Upper lobe of right lung (tissue), 1 donor: Measurements from ENCODE around the gene CC2D1A. TPM values are rescaled to one million over a fixed set of nuclear protein-coding genes. Genes with fewer than 3 reads are reported as not detected.
"Not testable (repeated sequence)": the region's sequence is repeated elsewhere in the genome, so short reads cannot be mapped to it uniquely, and the experiment has no call there.

Source experiments
- ATAC-seq: fragments of 200-7000 bp; cut with Tn5 transposase; one replicate; pipeline ENCODE4 v1.9.1; 2020; ENCODE audit warnings: mild to moderate bottlenecking, moderate library complexity
- DNase-seq: peaks from one replicate; pipeline ENCODE4 v3.0.0-alpha.2; 2020
- H3K27ac ChIP-seq: fragments of 200-600 bp; one replicate; pipeline ENCODE4 v1.8.0; 2022
- H3K27me3 ChIP-seq: fragments of 200-600 bp; one replicate; pipeline ENCODE4 v1.8.0; 2022; ENCODE audit warnings: mild to moderate bottlenecking
- H3K36me3 ChIP-seq: fragments of 200-600 bp; one replicate; pipeline ENCODE4 v1.8.0; 2022
- H3K4me1 ChIP-seq: fragments of 200-600 bp; one replicate; pipeline ENCODE4 v1.8.0; 2022
- H3K4me3 ChIP-seq: fragments of 200-600 bp; one replicate; pipeline ENCODE4 v1.8.0; 2022; ENCODE audit warnings: mild to moderate bottlenecking
- H3K9me3 ChIP-seq: fragments of 200-600 bp; one replicate; pipeline ENCODE4 v1.8.0; 2022
- CTCF ChIP-seq: fragments of 200-600 bp; IDR thresholded peaks from one replicate; pipeline ENCODE4 v1.8.0; 2022; ENCODE audit warnings: antibody characterized with exemption
- intact Hi-C: fragments of 100-400 bp; cut with DNase I; formaldehyde crosslinking; loops from one replicate; pipeline ENCODE4 v1.11.0; 2022
- total RNA-seq: library from RNA; stranded (reverse); fragmentation: NEBNext Ultra II Directional; extraction: Animal tissue kit (Norgen Biotek cat#: 25700); gene quantifications from one replicate; pipeline ENCODE4 v1.2.1, GENCODE V29; 2021
- donor health status: DM: no; HTN: yes; CAD: no; lungs with severe emphysema.

Gene CC2D1A
- total RNA-seq, 1 donor from 2014 or later, result 28.9 TPM

- no peak for TF ChIP-seq CTCF
- Histone ChIP-seq H3K9me3 (no peaks in the 10 kb centered on the region), H3K36me3 (peaks cover 55% of the 10 kb centered on the region), H3K27ac (no peak overlapping the region), H3K4me1 (no peaks in the 10 kb centered on the region), H3K27me3 (no peaks in the 10 kb centered on the region), H3K4me3 (no peak overlapping the region)
- ATAC-seq (no peak), DNase-seq (no peak)
- intact Hi-C loops, result no loop called here
These were observed 60.1 kb downstream of the CC2D1A start for GRCh38 chr19:13965926-13966683.

GRCh38 chr19:13966684-13967128, 60.7 kb downstream of the CC2D1A start:
- ATAC-seq, result no peak

GRCh38 chr19:13967206-13967605, 61.2 kb downstream of the CC2D1A start:
- H3K27ac ChIP-seq, H3K4me1 ChIP-seq, intact Hi-C loops, H3K4me3 ChIP-seq, H3K27me3 ChIP-seq, H3K9me3 ChIP-seq, ATAC-seq, DNase-seq: not testable (repeated sequence)
- peaks cover 58% of the 10 kb centered on the region for H3K36me3 ChIP-seq

More at GRCh38 chr19:13966684-13967128, 60.7 kb downstream of the CC2D1A start:
- Histone ChIP-seq H3K4me3 (no peak overlapping the region), H3K27me3 (no peaks in the 10 kb centered on the region), H3K36me3 (peaks cover 56% of the 10 kb centered on the region), H3K27ac (no peak overlapping the region), H3K9me3 (no peaks in the 10 kb centered on the region), H3K4me1 (no peaks in the 10 kb centered on the region)
- DNase-seq, result no peak
- TF ChIP-seq CTCF, result no peak
- intact Hi-C loops, result no loop called here

GRCh38 chr19:13968383-13968935, 62.5 kb downstream of the CC2D1A start:
- H3K27me3 ChIP-seq, result no peaks in the 10 kb centered on the region
- intact Hi-C loops, result no loop called here
- peaks cover 69% of the 10 kb centered on the region for H3K36me3 ChIP-seq
- no peak for ATAC-seq
- H3K27ac ChIP-seq, result no peak overlapping the region
- no peaks in the 10 kb centered on the region for H3K4me1 ChIP-seq
- H3K4me3 ChIP-seq, result no peak overlapping the region
- DNase-seq, result no peak
- no peaks in the 10 kb centered on the region for H3K9me3 ChIP-seq
- TF ChIP-seq CTCF, result no peak

GRCh38 chr19:13968999-13969398, 63.0 kb downstream of the CC2D1A start:
- intact Hi-C loops, result no loop called here
- no peak overlapping the region for H3K27ac ChIP-seq
- ATAC-seq, result no peak
- no peak for DNase-seq
- no peak overlapping the region for H3K4me3 ChIP-seq
- no peaks in the 10 kb centered on the region for H3K9me3 ChIP-seq
- peaks cover 72% of the 10 kb centered on the region for H3K36me3 ChIP-seq
- no peaks in the 10 kb centered on the region for H3K4me1 ChIP-seq
- H3K27me3 ChIP-seq, result no peaks in the 10 kb centered on the region
- no peak for TF ChIP-seq CTCF

DNA sequence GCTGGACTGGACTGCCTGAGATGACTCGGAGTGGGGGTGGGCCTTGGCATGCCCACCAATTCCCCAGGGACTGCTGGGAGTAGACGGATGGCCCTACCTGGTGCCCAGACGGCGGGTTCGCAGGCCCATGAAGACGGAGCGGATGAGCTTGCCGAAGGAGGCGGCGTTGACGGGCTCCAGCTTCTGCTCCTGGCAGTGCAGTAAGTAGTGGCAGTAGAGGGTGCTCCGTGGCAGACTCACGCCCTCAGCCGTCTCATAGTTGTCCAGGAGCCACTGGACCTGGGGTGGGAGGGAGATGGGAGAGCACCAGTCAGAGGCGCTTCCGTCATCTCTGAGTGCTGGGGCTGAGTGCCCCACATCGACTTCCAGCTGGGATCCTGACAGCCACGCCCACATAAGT, 63.9 kb downstream of the CC2D1A start:
- ATAC-seq, result no peak
- peaks cover 71% of the 10 kb centered on the region for H3K36me3 ChIP-seq
- DNase-seq, result no peak

GRCh38 chr19:13971868-13972267, 65.9 kb downstream of the CC2D1A start:
- H3K4me1 ChIP-seq, H3K27me3 ChIP-seq, H3K9me3 ChIP-seq, H3K4me3 ChIP-seq, H3K27ac ChIP-seq, intact Hi-C loops, DNase-seq: not testable (repeated sequence)
- peaks cover 60% of the 10 kb centered on the region for H3K36me3 ChIP-seq
- peak; percentile 31 for ATAC-seq

More for the DNA sequence above, 63.9 kb downstream of the CC2D1A start:
- no peaks in the 10 kb centered on the region for H3K27me3 ChIP-seq
- TF ChIP-seq CTCF, result no peak
- intact Hi-C loops, result no loop called here
- H3K9me3 ChIP-seq, result no peaks in the 10 kb centered on the region
- H3K4me1 ChIP-seq, result no peaks in the 10 kb centered on the region
- no peak overlapping the region for H3K4me3 ChIP-seq
- H3K27ac ChIP-seq, result no peak overlapping the region
